Cardiac fibroblast (primary cell): ENCODE measurements around the gene CHST9.
"Not testable (repeated sequence)": the region's sequence is repeated elsewhere in the genome, so short reads cannot be mapped to it uniquely, and the experiment has no call there.

Experiments used
- DNase-seq, 2 donors: peaks; one replicate each; pipeline versions ENCODE4 v3.0.0 to v3.0.0-alpha.2; 2010; ENCODE audit warnings: low read depth in 2 of 2
- H3K4me3 ChIP-seq, 2 donors: replicated peaks in 1 of 2; 1 replicate in 1 of 2; 2 replicates in 1 of 2; pipeline ENCODE4 v1.5.1; 2011; ENCODE audit warnings: low read depth in 2 of 2, low read length in 2 of 2, mild to moderate bottlenecking in 2 of 2, moderate library complexity in 1 of 2
- CTCF ChIP-seq: IDR thresholded peaks from one replicate; pipeline ENCODE4 v1.5.1; 2011; ENCODE audit warnings: low read depth, mild to moderate bottlenecking, low read length, inconsistent platforms

CHST9 gene

GRCh38 chr18:27185025-27185763, at the start of gene CHST9:
CHST9 (minus strand) TSS chr18:27185308; CDS start chr18:27142809, 42,499 bp downstream.
- no peak for DNase-seq
- no peak within 1 kb of the TSS for H3K4me3 ChIP-seq
- TF ChIP-seq CTCF: no peak

GRCh38 chr18:27232355-27232754, 47.2 kb upstream of the CHST9 start:
- DNase-seq, H3K4me3 ChIP-seq: not testable (repeated sequence)

GRCh38 chr18:27231671-27232070, 46.6 kb upstream of the CHST9 start:
- not testable (repeated sequence) for DNase-seq, H3K4me3 ChIP-seq

- not testable (repeated sequence) for H3K4me3 ChIP-seq, DNase-seq
Observed at GRCh38 chr18:27231221-27231620, 46.1 kb upstream of the CHST9 start.

- no peak overlapping the region for H3K4me3 ChIP-seq
- no peak for DNase-seq
- TF ChIP-seq CTCF: no peak
Observed at GRCh38 chr18:27227721-27228120, 42.6 kb upstream of the CHST9 start.

GRCh38 chr18:27226556-27227075, 41.5 kb upstream of the CHST9 start:
- DNase-seq: no peak
- TF ChIP-seq CTCF: no peak
- H3K4me3 ChIP-seq: no peak overlapping the region

GRCh38 chr18:27225947-27226481, 40.9 kb upstream of the CHST9 start:
- TF ChIP-seq CTCF: no peak
- DNase-seq: no peak
- H3K4me3 ChIP-seq: no peak overlapping the region

- DNase-seq: no peak
- TF ChIP-seq CTCF: no peak
- no peak overlapping the region for H3K4me3 ChIP-seq
Observed at GRCh38 chr18:27223526-27224291, 38.6 kb upstream of the CHST9 start.
